HepG2 (cell line): ENCODE results near the gene DCDC2. TPM values are rescaled to one million over a fixed set of nuclear protein-coding genes. Genes with fewer than 3 reads are reported as not detected.

Experiments
- ARID4A ChIP-seq: sonication (generic); formaldehyde crosslinking; IDR thresholded peaks from 2 replicates; pipeline ENCODE4 v1.5.0; 2020; ENCODE audit warnings: mild to moderate bottlenecking, missing genetic modification reagents, borderline replicate concordance
- FOXC1 ChIP-seq: sonication (generic); formaldehyde crosslinking; IDR thresholded peaks from 2 replicates; pipeline ENCODE4 v1.8.0; 2022; ENCODE audit warnings: mild to moderate bottlenecking, missing genetic modification reagents, borderline replicate concordance
- SOX13 ChIP-seq, 3 experiments: fragments of 450-650 bp in 1 of 3; sonication (generic) in 1 of 3; formaldehyde crosslinking in 1 of 3; IDR thresholded peaks in 2 of 3; conservative IDR thresholded peaks in 1 of 3; 2 replicates each; pipeline versions ENCODE4 v1.5.0 to v1.6.1; 2016 to 2020; ENCODE audit warnings: antibody characterized with exemption in 1 of 3, mild to moderate bottlenecking in 1 of 3, missing compliant biosample characterization in 1 of 3, missing genetic modification reagents in 1 of 3, moderate library complexity in 1 of 3
- ZNF281 ChIP-seq: sonication (generic); formaldehyde crosslinking; IDR thresholded peaks from 2 replicates; pipeline ENCODE4 v1.4.0; 2020; ENCODE audit warnings: missing genetic modification reagents, borderline replicate concordance
- ZNF710 ChIP-seq: sonication (generic); formaldehyde crosslinking; IDR thresholded peaks from 2 replicates; pipeline ENCODE4 v1.5.0; 2020; ENCODE audit warnings: mild to moderate bottlenecking, missing genetic modification reagents, borderline replicate concordance
- polyA plus RNA-seq, 8 experiments: library from polyadenylated mRNA; depleted of rRNA in 3 of 8; stranded (reverse) in 7 of 8; unstranded in 1 of 8; fragments of >200 nt; fragmentation: Illumina TruSeq in 4 of 8; extraction: Trizol in 4 of 8; gene quantifications; 2 replicates each; pipeline versions ENCODE4 v1.2.1 to v1.2.3, GENCODE V29; 2011 to 2016; ENCODE audit warnings: low read depth in 4 of 8, missing spikeins in 1 of 8, mixed read lengths in 1 of 8; ENCODE audit not compliant: insufficient read depth in 1 of 8
- total RNA-seq, 5 experiments: library from RNA; depleted of rRNA; stranded (reverse); fragments of >200 nt; fragmentation: Illumina TruSeq; extraction: Trizol; gene quantifications; 2 replicates each; pipeline ENCODE4 v1.2.3, GENCODE V29; 2016; ENCODE audit warnings: low read depth in 1 of 5

DCDC2 gene
- total and polyA plus RNA-seq, 2 of the 13 experiments (the other 11 are each of a cell fraction or from before 2014, with no cell fraction given): 9.0 to 36.2 TPM

- TF ChIP-seq ZNF281 (peak; percentile 31; the same call in 1 of the 2 replicates), ARID4A (CRISPR knock-in tag) (peak; percentile 19; the same call in 1 of the 2 replicates), FOXC1 (CRISPR knock-in tag) (0 out of 2 replicates have a peak, but pooled peaks have one; percentile 25), ZNF710 (CRISPR knock-in tag) (peak; percentile 47; the same call in 1 of the 2 replicates), SOX13 (IDR thresholded peaks at IDR 0.05) (peak; percentile 74), SOX13 (CRISPR knock-in tag; conservative IDR thresholded peaks at IDR 0.05 in 1 of 2, IDR thresholded peaks at IDR 0.05 in 1 of 2) (peak in 1 of 2 experiments; percentile 92; a peak in 2 of 4 replicates)
Observed at GRCh38 chr6:24400045-24401039, 42.5 kb upstream of the DCDC2 start (continued).
